Neural cell (in vitro differentiated cells): Measurements from ENCODE around the gene CCDC88C. TPM values are rescaled to one million over a fixed set of nuclear protein-coding genes. Genes with fewer than 3 reads are reported as not detected.

Source experiments
- H2AFZ ChIP-seq: fragments of 200-600, 300-800 bp; sonication (generic), shearing (Covaris generic); 2 replicates; pipeline ENCODE4 v1.6.0; 2014; ENCODE audit warnings: low read depth, mild to moderate bottlenecking, antibody characterized with exemption, low read length, moderate library complexity
- H3F3A ChIP-seq: fragments of 200-600 bp; shearing (Covaris generic); 2 replicates; pipeline ENCODE4 v1.6.1; 2016; ENCODE audit warnings: mild to moderate bottlenecking, moderate library complexity, mixed read lengths, antibody characterized with exemption, low read length; ENCODE audit not compliant: insufficient read depth, poor library complexity, severe bottlenecking
- H3K27ac ChIP-seq: fragments of 200-600, 300-800 bp; sonication (generic), shearing (Covaris generic); 2 replicates; pipeline ENCODE4 v1.5.1; 2014; ENCODE audit warnings: mild to moderate bottlenecking, low read length, moderate library complexity
- H3K27me3 ChIP-seq: fragments of 300-800, 200-600 bp; sonication (generic), shearing (Covaris generic); 2 replicates; pipeline ENCODE4 v1.6.0; 2014; ENCODE audit warnings: mild to moderate bottlenecking, low read depth, low read length, moderate library complexity; ENCODE audit not compliant: insufficient read depth
- H3K36me3 ChIP-seq: fragments of 300-800, 200-600 bp; sonication (generic), shearing (Covaris generic); 2 replicates; pipeline ENCODE4 v1.5.1; 2014; ENCODE audit warnings: mild to moderate bottlenecking, antibody characterized with exemption, low read length, moderate library complexity; ENCODE audit not compliant: insufficient read depth
- H3K4me2 ChIP-seq: fragments of 300-800, 200-600 bp; sonication (generic), shearing (Covaris generic); 2 replicates; pipeline ENCODE4 v1.6.0; 2014; ENCODE audit warnings: mild to moderate bottlenecking, low read length
- H3K4me3 ChIP-seq: fragments of 300-800, 200-600 bp; sonication (generic), shearing (Covaris generic); 2 replicates; pipeline ENCODE4 v1.5.1; 2014; ENCODE audit warnings: mild to moderate bottlenecking, low read length, moderate library complexity
- H3K79me2 ChIP-seq: fragments of 200-600 bp; shearing (Covaris generic); replicated peaks from 2 replicates; pipeline ENCODE4 v1.6.0; 2014; ENCODE audit warnings: mild to moderate bottlenecking, low read length, moderate library complexity; ENCODE audit not compliant: insufficient read depth
- H3K9ac ChIP-seq: fragments of 300-800, 200-600 bp; sonication (generic), shearing (Covaris generic); 2 replicates; pipeline ENCODE4 v1.6.1; 2016; ENCODE audit warnings: mild to moderate bottlenecking, low read length, mixed read lengths
- H3K9me2 ChIP-seq: fragments of 200-600 bp; shearing (Covaris generic); 2 replicates; pipeline ENCODE4 v1.6.1; 2016; ENCODE audit warnings: mild to moderate bottlenecking, low read length, mixed read lengths; ENCODE audit not compliant: insufficient read depth
- H3K9me3 ChIP-seq: fragments of 200-600, 300-800 bp; sonication (generic), shearing (Covaris generic); 2 replicates; pipeline ENCODE4 v1.6.1; 2016; ENCODE audit warnings: mild to moderate bottlenecking, mixed run types, low read length, moderate library complexity, mixed read lengths
- H4K20me1 ChIP-seq: fragments of 200-600 bp; shearing (Covaris generic); 2 replicates; pipeline ENCODE4 v1.6.1; 2016; ENCODE audit warnings: mild to moderate bottlenecking, mixed run types; ENCODE audit not compliant: insufficient read depth
- CTCF ChIP-seq: fragments of 450-650 bp; IDR thresholded peaks from 2 replicates; pipeline ENCODE4 v1.5.1; 2014; ENCODE audit warnings: antibody characterized with exemption, mild to moderate bottlenecking, moderate library complexity; ENCODE audit not compliant: poor library complexity, severe bottlenecking
- EP300 ChIP-seq: fragments of 450-650 bp; conservative IDR thresholded peaks from 2 replicates; pipeline ENCODE4 v1.6.1; 2014; ENCODE audit warnings: antibody characterized with exemption, mild to moderate bottlenecking, moderate library complexity; ENCODE audit not compliant: poor library complexity, severe bottlenecking
- EZH2 ChIP-seq: fragments of 200-600, 300-800 bp; shearing (Covaris generic), sonication (generic); IDR thresholded peaks from 2 replicates; pipeline ENCODE4 v1.6.1; 2014; ENCODE audit warnings: antibody characterized with exemption, low read length, borderline replicate concordance, mild to moderate bottlenecking; ENCODE audit not compliant: insufficient read depth, poor library complexity, severe bottlenecking
- MXI1 ChIP-seq: fragments of 450-650 bp; conservative IDR thresholded peaks from 2 replicates; pipeline ENCODE4 v1.6.1; 2014; ENCODE audit warnings: antibody characterized with exemption, mild to moderate bottlenecking; ENCODE audit not compliant: poor library complexity, severe bottlenecking
- POLR2AphosphoS5 ChIP-seq: IDR thresholded peaks from 2 replicates; pipeline ENCODE4 v1.6.1; 2012
- RAD21 ChIP-seq: fragments of 450-650 bp; conservative IDR thresholded peaks from 2 replicates; pipeline ENCODE4 v1.6.1; 2014; ENCODE audit warnings: antibody characterized with exemption, mild to moderate bottlenecking, moderate library complexity
- SMC3 ChIP-seq: fragments of 450-650 bp; conservative IDR thresholded peaks from 2 replicates; pipeline ENCODE4 v1.6.1; 2014; ENCODE audit warnings: antibody characterized with exemption, mild to moderate bottlenecking, moderate library complexity; ENCODE audit not compliant: poor library complexity
- TAF1 ChIP-seq: IDR thresholded peaks from 2 replicates; pipeline ENCODE4 v1.6.1; 2012; ENCODE audit warnings: low read depth
- polyA minus RNA-seq: library from RNA; depleted of rRNA, polyadenylated mRNA; stranded (reverse); fragments of >200 nt; gene quantifications from 2 replicates; pipeline ENCODE4 v1.2.3, GENCODE V29; 2014
- polyA plus RNA-seq: library from polyadenylated mRNA; depleted of rRNA; stranded (reverse); fragments of >200 nt; gene quantifications from 2 replicates; pipeline ENCODE4 v1.2.3, GENCODE V29; 2014
- TF ChIP-seq, protein P1 (sequence below): IDR thresholded peaks from 2 replicates; pipeline ENCODE4 v1.6.1; 2012; ENCODE audit warnings: borderline replicate concordance

Gene CCDC88C
- polyA plus RNA-seq (20.1 and 33.8 TPM in 2 replicates), polyA minus RNA-seq (67.4 and 72.3 TPM in 2 replicates)

GRCh38 chr14:91417120-91417982, at the start of gene CCDC88C:
TSS of gene CCDC88C (minus strand) at chr14:91417820. CDS start at chr14:91417690, 130 bp downstream.
- Histone ChIP-seq H3K27ac (peak within 1 kb of the TSS; percentile 28), H3K9me3 (no peaks in the 10 kb centered on the region), H4K20me1 (no peaks in the 10 kb centered on the region), H3K36me3 (no peaks in the 10 kb centered on the region), H3K27me3 (no peaks in the 10 kb centered on the region), H2AFZ (peak within 1 kb of the TSS; percentile 27), H3K4me2 (peak within 1 kb of the TSS; percentile 58), H3K79me2 (peaks cover 44% of the 10 kb centered on the region), H3F3A (no peaks in the 10 kb centered on the region), H3K4me3 (peak within 1 kb of the TSS; percentile 95), H3K9ac (peak within 1 kb of the TSS; percentile 76), H3K9me2 (no peaks in the 10 kb centered on the region)
- TF ChIP-seq MXI1 = no peak
- peak; percentile 40 for TF ChIP-seq POLR2AphosphoS5
- no peak for TF ChIP-seq CTCF
- TF ChIP-seq EZH2 = no peak
- peak; percentile 13 for TF ChIP-seq RAD21

DNA sequence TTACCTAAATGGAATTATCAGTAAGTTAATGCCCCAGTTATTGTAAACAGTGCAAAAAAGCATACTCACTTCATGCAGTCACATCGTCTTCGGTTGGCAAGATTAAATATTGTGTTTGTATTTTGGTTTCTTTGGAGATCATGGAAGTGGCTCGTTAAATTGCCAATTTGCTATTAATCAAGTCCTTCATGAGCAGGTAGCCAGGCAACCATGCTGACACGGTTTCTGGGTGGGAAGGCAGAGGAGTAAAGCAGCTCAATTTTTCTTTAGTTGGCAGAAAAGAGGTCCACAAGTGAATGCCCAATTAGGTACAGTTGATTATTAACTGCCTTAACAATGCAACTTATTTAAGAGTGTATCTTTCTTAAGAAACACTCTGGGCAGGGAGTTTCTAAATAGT, 48.6 kb upstream of the CCDC88C start:
- Histone ChIP-seq H3K27me3 (no peaks in the 10 kb centered on the region), H3K4me3 (no peak overlapping the region), H2AFZ (no peak overlapping the region), H3K79me2 (no peaks in the 10 kb centered on the region), H4K20me1 (no peaks in the 10 kb centered on the region), H3K36me3 (peaks cover 15% of the 10 kb centered on the region), H3F3A (no peaks in the 10 kb centered on the region), H3K9me3 (no peaks in the 10 kb centered on the region), H3K9ac (no peak overlapping the region), H3K4me2 (no peak overlapping the region), H3K27ac (no peak overlapping the region), H3K9me2 (no peaks in the 10 kb centered on the region)
- no peak for TF ChIP-seq CTCF
- no peak for TF ChIP-seq MXI1
- TF ChIP-seq POLR2AphosphoS5 = no peak
- no peak for TF ChIP-seq SMC3
- no peak for TF ChIP-seq EZH2
- TF ChIP-seq EP300 = no peak
- TF ChIP-seq RAD21 = no peak
- TF ChIP-seq, protein P1, sequence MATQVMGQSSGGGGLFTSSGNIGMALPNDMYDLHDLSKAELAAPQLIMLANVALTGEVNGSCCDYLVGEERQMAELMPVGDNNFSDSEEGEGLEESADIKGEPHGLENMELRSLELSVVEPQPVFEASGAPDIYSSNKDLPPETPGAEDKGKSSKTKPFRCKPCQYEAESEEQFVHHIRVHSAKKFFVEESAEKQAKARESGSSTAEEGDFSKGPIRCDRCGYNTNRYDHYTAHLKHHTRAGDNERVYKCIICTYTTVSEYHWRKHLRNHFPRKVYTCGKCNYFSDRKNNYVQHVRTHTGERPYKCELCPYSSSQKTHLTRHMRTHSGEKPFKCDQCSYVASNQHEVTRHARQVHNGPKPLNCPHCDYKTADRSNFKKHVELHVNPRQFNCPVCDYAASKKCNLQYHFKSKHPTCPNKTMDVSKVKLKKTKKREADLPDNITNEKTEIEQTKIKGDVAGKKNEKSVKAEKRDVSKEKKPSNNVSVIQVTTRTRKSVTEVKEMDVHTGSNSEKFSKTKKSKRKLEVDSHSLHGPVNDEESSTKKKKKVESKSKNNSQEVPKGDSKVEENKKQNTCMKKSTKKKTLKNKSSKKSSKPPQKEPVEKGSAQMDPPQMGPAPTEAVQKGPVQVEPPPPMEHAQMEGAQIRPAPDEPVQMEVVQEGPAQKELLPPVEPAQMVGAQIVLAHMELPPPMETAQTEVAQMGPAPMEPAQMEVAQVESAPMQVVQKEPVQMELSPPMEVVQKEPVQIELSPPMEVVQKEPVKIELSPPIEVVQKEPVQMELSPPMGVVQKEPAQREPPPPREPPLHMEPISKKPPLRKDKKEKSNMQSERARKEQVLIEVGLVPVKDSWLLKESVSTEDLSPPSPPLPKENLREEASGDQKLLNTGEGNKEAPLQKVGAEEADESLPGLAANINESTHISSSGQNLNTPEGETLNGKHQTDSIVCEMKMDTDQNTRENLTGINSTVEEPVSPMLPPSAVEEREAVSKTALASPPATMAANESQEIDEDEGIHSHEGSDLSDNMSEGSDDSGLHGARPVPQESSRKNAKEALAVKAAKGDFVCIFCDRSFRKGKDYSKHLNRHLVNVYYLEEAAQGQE = no peak
- no peak for TF ChIP-seq TAF1
